GM06990 (cell line): ENCODE results near the gene DNALI1.

Experiments
- DNase-seq: peaks from one replicate; pipeline ENCODE4 v3.0.0-alpha.2; 2011; ENCODE audit not compliant: insufficient read length; ENCODE audit errors: extremely low read depth
- H3K27me3 ChIP-seq: replicated peaks from 2 replicates; pipeline ENCODE4 v1.6.0; 2011; ENCODE audit warnings: low read length; ENCODE audit not compliant: control insufficient read depth, insufficient read depth
- H3K36me3 ChIP-seq: 2 replicates; pipeline ENCODE4 v1.5.1; 2011; ENCODE audit warnings: low read length; ENCODE audit not compliant: control insufficient read depth, insufficient read depth
- H3K4me3 ChIP-seq: replicated peaks from 2 replicates; pipeline ENCODE4 v1.5.1; 2011; ENCODE audit warnings: low read depth, mild to moderate bottlenecking, control low read depth, low read length
- TF ChIP-seq, protein P1 (sequence below): IDR thresholded peaks from 2 replicates; pipeline ENCODE4 v1.5.1; 2011; ENCODE audit warnings: low read length, control low read depth, mild to moderate bottlenecking, inconsistent platforms; ENCODE audit not compliant: insufficient read depth, poor library complexity, severe bottlenecking

Gene DNALI1

GRCh38 chr1:37612186-37612585, 55.4 kb downstream of the DNALI1 start:
- no peak for DNase-seq
- no peaks in the 10 kb centered on the region for H3K36me3 ChIP-seq
- peaks cover 8% of the 10 kb centered on the region for H3K27me3 ChIP-seq
- TF ChIP-seq, protein P1, sequence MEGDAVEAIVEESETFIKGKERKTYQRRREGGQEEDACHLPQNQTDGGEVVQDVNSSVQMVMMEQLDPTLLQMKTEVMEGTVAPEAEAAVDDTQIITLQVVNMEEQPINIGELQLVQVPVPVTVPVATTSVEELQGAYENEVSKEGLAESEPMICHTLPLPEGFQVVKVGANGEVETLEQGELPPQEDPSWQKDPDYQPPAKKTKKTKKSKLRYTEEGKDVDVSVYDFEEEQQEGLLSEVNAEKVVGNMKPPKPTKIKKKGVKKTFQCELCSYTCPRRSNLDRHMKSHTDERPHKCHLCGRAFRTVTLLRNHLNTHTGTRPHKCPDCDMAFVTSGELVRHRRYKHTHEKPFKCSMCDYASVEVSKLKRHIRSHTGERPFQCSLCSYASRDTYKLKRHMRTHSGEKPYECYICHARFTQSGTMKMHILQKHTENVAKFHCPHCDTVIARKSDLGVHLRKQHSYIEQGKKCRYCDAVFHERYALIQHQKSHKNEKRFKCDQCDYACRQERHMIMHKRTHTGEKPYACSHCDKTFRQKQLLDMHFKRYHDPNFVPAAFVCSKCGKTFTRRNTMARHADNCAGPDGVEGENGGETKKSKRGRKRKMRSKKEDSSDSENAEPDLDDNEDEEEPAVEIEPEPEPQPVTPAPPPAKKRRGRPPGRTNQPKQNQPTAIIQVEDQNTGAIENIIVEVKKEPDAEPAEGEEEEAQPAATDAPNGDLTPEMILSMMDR = no peak
- no peak overlapping the region for H3K4me3 ChIP-seq

GRCh38 chr1:37614105-37614504, 57.4 kb downstream of the DNALI1 start:
- Histone ChIP-seq H3K27me3 (peaks cover 6% of the 10 kb centered on the region), H3K4me3 (no peak overlapping the region), H3K36me3 (no peaks in the 10 kb centered on the region)
- TF ChIP-seq, protein P1 = no peak
- no peak for DNase-seq

- TF ChIP-seq, protein P1 = no peak
Observed at GRCh38 chr1:37616330-37616729, 59.6 kb downstream of the DNALI1 start.

More at GRCh38 chr1:37616330-37616729, 59.6 kb downstream of the DNALI1 start:
- no peaks in the 10 kb centered on the region for H3K36me3 ChIP-seq
- peaks cover 7% of the 10 kb centered on the region for H3K27me3 ChIP-seq
- DNase-seq = no peak
- no peak overlapping the region for H3K4me3 ChIP-seq
